SK-N-SH (cell line): ENCODE results near the gene PPP1R13L. TPM values are rescaled to one million over a fixed set of nuclear protein-coding genes. Genes with fewer than 3 reads are reported as not detected.

Source experiments
- CTCF ChIA-PET: fragments of 300-600, 350-600 bp; formaldehyde crosslinking; extraction: SDS; loops from one replicate; lab custom pipeline; 2021; lab: Yijun Ruan, JAX
- POLR2A ChIA-PET: fragments of 350-600 bp; sonication (Branson Sonifier 250); formaldehyde crosslinking; extraction: SDS; loops from one replicate; lab custom pipeline; 2020; ENCODE audit warnings: antibody characterized with exemption, inconsistent platforms; lab: Yijun Ruan, JAX
- DNase-seq: peaks from one replicate; pipeline ENCODE4 v3.0.0; 2012
- H2AFZ ChIP-seq: fragments of 200-600 bp; sonication (generic); 2 replicates; pipeline ENCODE4 v1.8.1; 2016; ENCODE audit warnings: antibody characterized with exemption, mild to moderate bottlenecking, low read depth
- H3F3A ChIP-seq: fragments of 200-600 bp; sonication (generic); replicated peaks from 2 replicates; pipeline ENCODE3; 2016; ENCODE audit warnings: antibody characterized with exemption, mild to moderate bottlenecking; ENCODE audit not compliant: insufficient read depth
- H3K27ac ChIP-seq, 2 experiments: fragments of 200-500 bp in 1 of 2; fragments of 200-600 bp in 1 of 2; sonication (Bioruptor generic) in 1 of 2; sonication (generic), shearing (Covaris generic) in 1 of 2; 2 replicates each; pipeline versions ENCODE4 v1.5.1 to v1.6.1; 2014 to 2016; ENCODE audit warnings: low read depth in 2 of 2, inconsistent platforms in 1 of 2, low read length in 1 of 2, mild to moderate bottlenecking in 1 of 2, mixed read lengths in 1 of 2
- H3K27me3 ChIP-seq: fragments of 200-600 bp; sonication (generic), shearing (Covaris generic); 2 replicates; pipeline ENCODE4 v1.6.1; 2016; ENCODE audit warnings: mixed run types; ENCODE audit not compliant: insufficient read depth
- H3K36me3 ChIP-seq, 2 experiments: fragments of 200-500 bp in 1 of 2; fragments of 200-600 bp in 1 of 2; sonication (Bioruptor generic) in 1 of 2; sonication (generic) in 1 of 2; replicated peaks in 1 of 2; 2 replicates each; pipeline versions ENCODE3 to v1.5.1; 2014 to 2016; ENCODE audit warnings: low read length in 1 of 2, mild to moderate bottlenecking in 1 of 2; ENCODE audit not compliant: insufficient read depth in 2 of 2, control insufficient read depth in 1 of 2
- H3K4me1 ChIP-seq, 2 experiments: fragments of 200-500 bp in 1 of 2; fragments of 200-600 bp in 1 of 2; sonication (Bioruptor generic) in 1 of 2; sonication (generic), shearing (Covaris generic) in 1 of 2; 2 replicates each; pipeline versions ENCODE4 v1.5.1 to v1.6.1; 2014 to 2016; ENCODE audit warnings: low read depth in 1 of 2, low read length in 1 of 2, mixed run types in 1 of 2; ENCODE audit not compliant: insufficient read depth in 2 of 2, control insufficient read depth in 1 of 2
- H3K4me2 ChIP-seq: fragments of 200-600 bp; sonication (generic), shearing (Covaris generic); 2 replicates; pipeline ENCODE4 v1.6.1; 2017; ENCODE audit warnings: mixed run types
- H3K4me3 ChIP-seq, 2 experiments: fragments of 200-500 bp in 1 of 2; fragments of 200-600 bp in 1 of 2; sonication (Bioruptor generic) in 1 of 2; sonication (generic), shearing (Covaris generic) in 1 of 2; 2 replicates each; pipeline versions ENCODE4 v1.5.1 to v1.8.1; 2014 to 2016; ENCODE audit warnings: low read depth in 2 of 2, inconsistent platforms in 1 of 2, low read length in 1 of 2, mild to moderate bottlenecking in 1 of 2, mixed read lengths in 1 of 2, moderate library complexity in 1 of 2
- H3K79me2 ChIP-seq: fragments of 200-600 bp; sonication (generic); 2 replicates; pipeline ENCODE4 v1.8.1; 2017; ENCODE audit warnings: mild to moderate bottlenecking; ENCODE audit not compliant: insufficient read depth
- H3K9ac ChIP-seq: fragments of 200-600 bp; sonication (generic); 2 replicates; pipeline ENCODE4 v1.6.1; 2017; ENCODE audit warnings: mixed run types
- H3K9me2 ChIP-seq: fragments of 200-600 bp; sonication (generic); 2 replicates; pipeline ENCODE4 v1.6.1; 2017; ENCODE audit warnings: mixed run types
- H3K9me3 ChIP-seq: fragments of 200-600 bp; sonication (generic); 2 replicates; pipeline ENCODE4 v1.6.1; 2017; ENCODE audit warnings: mixed run types, mild to moderate bottlenecking, moderate library complexity
- H4K20me1 ChIP-seq: fragments of 200-600 bp; sonication (generic); 2 replicates; pipeline ENCODE4 v1.6.1; 2017; ENCODE audit warnings: mild to moderate bottlenecking, mixed run types; ENCODE audit not compliant: insufficient read depth
- ELF1 ChIP-seq: IDR thresholded peaks from 2 replicates; pipeline ENCODE4 v1.4.0; 2012
- FOSL2 ChIP-seq: IDR thresholded peaks from 2 replicates; pipeline ENCODE4 v1.4.0; 2012; ENCODE audit warnings: low read depth, mild to moderate bottlenecking, moderate library complexity, borderline replicate concordance
- GATA2 ChIP-seq: sonication (generic); formaldehyde crosslinking; IDR thresholded peaks from 2 replicates; pipeline ENCODE4 v1.5.0; 2020; ENCODE audit warnings: mild to moderate bottlenecking, missing genetic modification reagents
- MAX ChIP-seq: IDR thresholded peaks from 2 replicates; pipeline ENCODE4 v1.4.0; 2012; ENCODE audit warnings: low read depth
- MEF2A ChIP-seq: IDR thresholded peaks from 2 replicates; pipeline ENCODE4 v1.4.0; 2012; ENCODE audit warnings: low read depth, borderline replicate concordance
- NFIC ChIP-seq: IDR thresholded peaks from 2 replicates; pipeline ENCODE4 v1.4.0; 2012; ENCODE audit warnings: borderline replicate concordance
- POLR2AphosphoS5 ChIP-seq: IDR thresholded peaks from 2 replicates; pipeline ENCODE4 v1.6.1; 2012; ENCODE audit warnings: low read depth, low read length
- REST ChIP-seq: IDR thresholded peaks from 2 replicates; pipeline ENCODE4 v1.6.1; 2012; ENCODE audit warnings: mild to moderate bottlenecking, low read depth, low read length, moderate library complexity
- RFX5 ChIP-seq: IDR thresholded peaks from 2 replicates; pipeline ENCODE4 v1.6.1; 2012; ENCODE audit warnings: mild to moderate bottlenecking, improper control_type of control experiment, low read length
- RXRA ChIP-seq: IDR thresholded peaks from 2 replicates; pipeline ENCODE4 v1.4.0; 2012; ENCODE audit warnings: low read depth, mild to moderate bottlenecking, borderline replicate concordance
- SIN3A ChIP-seq: IDR thresholded peaks from 2 replicates; pipeline ENCODE4 v1.6.1; 2012; ENCODE audit warnings: low read depth, mild to moderate bottlenecking, low read length, moderate library complexity, borderline replicate concordance
- SMC3 ChIP-seq: IDR thresholded peaks from 2 replicates; pipeline ENCODE4 v1.6.1; 2012; ENCODE audit warnings: low read depth, low read length, improper control_type of control experiment
- USF1 ChIP-seq: IDR thresholded peaks from 2 replicates; pipeline ENCODE4 v1.4.0; 2012; ENCODE audit warnings: low read depth, borderline replicate concordance
- USF2 ChIP-seq: fragments of 150-350 bp; IDR thresholded peaks from 2 replicates; pipeline ENCODE4 v1.6.1; 2017; ENCODE audit warnings: antibody characterized with exemption, low read length, low read depth, borderline replicate concordance
- YY1 ChIP-seq: IDR thresholded peaks from 2 replicates; pipeline ENCODE4 v1.4.0; 2012; ENCODE audit warnings: low read depth, mild to moderate bottlenecking
- WGBS: methylation state at CpG from one replicate; pipeline ENCODE4 v1.1.6; 2017; ENCODE audit warnings: low lambda C conversion rate; 5-methylcytosine and 5-hydroxymethylcytosine counted together
- polyA plus RNA-seq, 3 experiments: library from polyadenylated mRNA; depleted of rRNA; stranded (reverse); fragments of >200 nt; gene quantifications; 2 replicates each; pipeline ENCODE4 v1.2.3, GENCODE V29; 2012

Gene PPP1R13L
- polyA plus RNA-seq, 1 of the 3 experiments (the other 2 are of a cell fraction), result 18.0 TPM

GRCh38 chr19:45382426-45382825 lies 22.4 kb downstream of the PPP1R13L start:
- Histone ChIP-seq H2AFZ (no peak overlapping the region), H3K36me3 (peaks cover 0 to 11% of the 10 kb centered on the region in 2 experiments), H3K4me3 (no peak overlapping the region)
- no peak for DNase-seq
- TF ChIP-seq ELF1, result no peak
- no peak for TF ChIP-seq POLR2AphosphoS5
- no peak for TF ChIP-seq SMC3
- no peak for TF ChIP-seq MAX
- TF ChIP-seq USF2, result no peak
- no peak for TF ChIP-seq USF1
- no peak for TF ChIP-seq MEF2A
- no peak for TF ChIP-seq FOSL2
- TF ChIP-seq RFX5, result no peak
- no peak for TF ChIP-seq REST
- no peak for TF ChIP-seq NFIC
- TF ChIP-seq GATA2, result no peak
- no peak for TF ChIP-seq SIN3A
- TF ChIP-seq YY1, result no peak
- TF ChIP-seq RXRA, result no peak
- TF ChIP-seq, all 33 proteins: peak for 0
- Histone ChIP-seq H3K27ac (no peak overlapping the region), H3K79me2 (no peaks in the 10 kb centered on the region; the same call in 1 of the 2 replicates), H3F3A (peaks cover 27% of the 10 kb centered on the region), H3K9me2 (no peaks in the 10 kb centered on the region), H4K20me1 (no peaks in the 10 kb centered on the region), H3K9me3 (no peaks in the 10 kb centered on the region), H3K9ac (no peak overlapping the region), H3K4me2 (no peak overlapping the region), H3K4me1 (peaks cover 7 to 9% of the 10 kb centered on the region in 2 experiments; a peak in 2 of 4 replicates), H3K27me3 (no peaks in the 10 kb centered on the region)
- CTCF ChIA-PET, result no interaction called here
- WGBS, result 95% methylated on average over 18 of the region's 29 CpGs
- POLR2A ChIA-PET, result no interaction called here
